ENCODE measurements around the gene ADGRE3. TPM values are rescaled to one million over a fixed set of nuclear protein-coding genes. Genes with fewer than 3 reads are reported as not detected.

Gene ADGRE3
- total RNA-seq, 2 donors from 2014 or later: 0.27 to 0.80 TPM

GRCh38 chr19:14673088-14673487 lies 1.6 kb downstream of the ADGRE3 start:
- no peak for TF ChIP-seq CTCF (IDR thresholded peaks at IDR 0.05)
- no peak for TF ChIP-seq POLR2AphosphoS5 (IDR thresholded peaks at IDR 0.05)
- TF ChIP-seq POLR2A (IDR thresholded peaks at IDR 0.05): no peak
- no peak overlapping the region for H3K4me3 ChIP-seq
- no peaks in the 10 kb centered on the region for H3K27me3 ChIP-seq (replicated peaks; ENCODE audit: insufficient read depth)
- intact Hi-C loops (cut with DNase I): no loop called here
- H3K36me3 ChIP-seq: no peaks in the 10 kb centered on the region
- H3K4me1 ChIP-seq (replicated peaks): no peaks in the 10 kb centered on the region
- no peak for DNase-seq (ENCODE audit: low spot score)
- WGBS: 79% methylated on average over 1 of the region's 1 CpG
- no peaks in the 10 kb centered on the region for H3K9me3 ChIP-seq
- no peak overlapping the region for H3K27ac ChIP-seq

- no peaks in the 10 kb centered on the region for H3K36me3 ChIP-seq
- no peak overlapping the region for H3K27ac ChIP-seq
- WGBS: 89% methylated on average over 3 of the region's 3 CpGs
- TF ChIP-seq POLR2A (IDR thresholded peaks at IDR 0.05): no peak
- no peak for TF ChIP-seq CTCF (IDR thresholded peaks at IDR 0.05)
- no peak for TF ChIP-seq POLR2AphosphoS5 (IDR thresholded peaks at IDR 0.05)
- no peaks in the 10 kb centered on the region for H3K4me1 ChIP-seq (replicated peaks)
- H3K4me3 ChIP-seq: no peak overlapping the region
- H3K9me3 ChIP-seq: no peaks in the 10 kb centered on the region
- no peak for DNase-seq (ENCODE audit: low spot score)
- intact Hi-C loops (cut with DNase I): no loop called here
- H3K27me3 ChIP-seq (replicated peaks; ENCODE audit: insufficient read depth): no peaks in the 10 kb centered on the region
Measured at GRCh38 chr19:14672188-14672872, 2.3 kb downstream of the ADGRE3 start.

GRCh38 chr19:14670408-14670807 lies 4.2 kb downstream of the ADGRE3 start:
- TF ChIP-seq POLR2AphosphoS5 (IDR thresholded peaks at IDR 0.05) (no peak), CTCF (IDR thresholded peaks at IDR 0.05) (no peak), POLR2A (IDR thresholded peaks at IDR 0.05) (no peak)
- no peak for DNase-seq (ENCODE audit: low spot score)
- WGBS: 57% methylated on average over 2 of the region's 2 CpGs

GRCh38 chr19:14669940-14670339 lies 4.7 kb downstream of the ADGRE3 start:
- WGBS: 80% methylated on average over 3 of the region's 3 CpGs
- H3K9me3 ChIP-seq: no peaks in the 10 kb centered on the region
- H3K27me3 ChIP-seq (replicated peaks; ENCODE audit: insufficient read depth): no peaks in the 10 kb centered on the region
- H3K4me1 ChIP-seq (replicated peaks): no peaks in the 10 kb centered on the region
- TF ChIP-seq POLR2AphosphoS5 (IDR thresholded peaks at IDR 0.05) (no peak), POLR2A (IDR thresholded peaks at IDR 0.05) (no peak), CTCF (IDR thresholded peaks at IDR 0.05) (no peak)
- no peak overlapping the region for H3K4me3 ChIP-seq
- no peak for DNase-seq (ENCODE audit: low spot score)
- intact Hi-C loops (cut with DNase I): no loop called here
- H3K36me3 ChIP-seq: no peaks in the 10 kb centered on the region
- H3K27ac ChIP-seq: no peak overlapping the region

More at GRCh38 chr19:14670408-14670807, 4.2 kb downstream of the ADGRE3 start:
- intact Hi-C loops (cut with DNase I): no loop called here
- H3K9me3 ChIP-seq: no peaks in the 10 kb centered on the region
- no peaks in the 10 kb centered on the region for H3K4me1 ChIP-seq (replicated peaks)
- H3K36me3 ChIP-seq: no peaks in the 10 kb centered on the region
- H3K4me3 ChIP-seq: no peak overlapping the region
- no peak overlapping the region for H3K27ac ChIP-seq
- H3K27me3 ChIP-seq (replicated peaks; ENCODE audit: insufficient read depth): no peaks in the 10 kb centered on the region

GRCh38 chr19:14661372-14661924 lies 13.2 kb downstream of the ADGRE3 start:
- H3K27me3 ChIP-seq (replicated peaks; ENCODE audit: insufficient read depth): no peaks in the 10 kb centered on the region
- no peaks in the 10 kb centered on the region for H3K4me1 ChIP-seq (replicated peaks)
- H3K36me3 ChIP-seq: no peaks in the 10 kb centered on the region
- no peak for DNase-seq (ENCODE audit: low spot score)
- 67% methylated on average over 12 of the region's 12 CpGs for WGBS
- TF ChIP-seq POLR2A (IDR thresholded peaks at IDR 0.05): no peak
- no peak for TF ChIP-seq CTCF (IDR thresholded peaks at IDR 0.05)
- no peak for TF ChIP-seq POLR2AphosphoS5 (IDR thresholded peaks at IDR 0.05)
- intact Hi-C loops (cut with DNase I): no loop called here
- no peak overlapping the region for H3K27ac ChIP-seq
- H3K9me3 ChIP-seq: no peaks in the 10 kb centered on the region
- no peak overlapping the region for H3K4me3 ChIP-seq

Measured in prostate gland (tissue), 2 donors.